ENCODE measurements around the gene AKAP8L.

GRCh38 chr19:15418231-15418578, 583 bp downstream of the AKAP8L start:
- TF ChIP-seq POLR2A (IDR thresholded peaks at IDR 0.05) (no peak), EP300 (IDR thresholded peaks at IDR 0.05; ENCODE audit: low read depth) (no peak)
- TF ChIP-seq, protein P1, sequence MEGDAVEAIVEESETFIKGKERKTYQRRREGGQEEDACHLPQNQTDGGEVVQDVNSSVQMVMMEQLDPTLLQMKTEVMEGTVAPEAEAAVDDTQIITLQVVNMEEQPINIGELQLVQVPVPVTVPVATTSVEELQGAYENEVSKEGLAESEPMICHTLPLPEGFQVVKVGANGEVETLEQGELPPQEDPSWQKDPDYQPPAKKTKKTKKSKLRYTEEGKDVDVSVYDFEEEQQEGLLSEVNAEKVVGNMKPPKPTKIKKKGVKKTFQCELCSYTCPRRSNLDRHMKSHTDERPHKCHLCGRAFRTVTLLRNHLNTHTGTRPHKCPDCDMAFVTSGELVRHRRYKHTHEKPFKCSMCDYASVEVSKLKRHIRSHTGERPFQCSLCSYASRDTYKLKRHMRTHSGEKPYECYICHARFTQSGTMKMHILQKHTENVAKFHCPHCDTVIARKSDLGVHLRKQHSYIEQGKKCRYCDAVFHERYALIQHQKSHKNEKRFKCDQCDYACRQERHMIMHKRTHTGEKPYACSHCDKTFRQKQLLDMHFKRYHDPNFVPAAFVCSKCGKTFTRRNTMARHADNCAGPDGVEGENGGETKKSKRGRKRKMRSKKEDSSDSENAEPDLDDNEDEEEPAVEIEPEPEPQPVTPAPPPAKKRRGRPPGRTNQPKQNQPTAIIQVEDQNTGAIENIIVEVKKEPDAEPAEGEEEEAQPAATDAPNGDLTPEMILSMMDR (IDR thresholded peaks at IDR 0.05): no peak

Measured in transverse colon (tissue), 3 donors.